H54 (cell line): ENCODE data around the gene GPR15LG.
"Not testable (repeated sequence)": the region's sequence is repeated elsewhere in the genome, so short reads cannot be mapped to it uniquely, and the experiment has no call there.

Experiments used
- DNase-seq: peaks from one replicate; pipeline ENCODE4 v3.0.0; 2011; ENCODE audit warnings: low spot score, mixed read lengths; ENCODE audit not compliant: insufficient read length
- FAIRE-seq: peaks from 3 replicates; lab custom pipeline; 2011; peaks lifted over from hg19 to GRCh38; lab: Jason Lieb, UNC
- POLR2A ChIP-seq: IDR thresholded peaks from 2 replicates; pipeline ENCODE4 v1.6.1; 2011; ENCODE audit warnings: low read depth, mild to moderate bottlenecking, low read length

The GPR15LG gene

GRCh38 chr10:84173501-84173929 is at the start of gene GPR15LG:
Gene GPR15LG (plus strand): TSS chr10:84173801. CDS start chr10:84173852, 51 bp downstream.
- DNase-seq (no peak), FAIRE-seq (no peak)
- TF ChIP-seq POLR2A = no peak

- FAIRE-seq, DNase-seq: not testable (repeated sequence)
Observed at GRCh38 chr10:84125910-84126784, 47.5 kb upstream of the GPR15LG start.

- TF ChIP-seq POLR2A = no peak
- FAIRE-seq (no peak), DNase-seq (no peak)
Observed at GRCh38 chr10:84126785-84127167, 46.8 kb upstream of the GPR15LG start.

- FAIRE-seq (peak; percentile 45), DNase-seq (no peak)
- no peak for TF ChIP-seq POLR2A
Observed at GRCh38 chr10:84135836-84136235, 37.8 kb upstream of the GPR15LG start.

GRCh38 chr10:84137811-84138210 is 35.8 kb upstream of the GPR15LG start:
- FAIRE-seq (no peak), DNase-seq (no peak)
- TF ChIP-seq POLR2A = no peak

- TF ChIP-seq POLR2A = no peak
- FAIRE-seq (no peak), DNase-seq (no peak)
Observed at GRCh38 chr10:84138478-84139125, 35.0 kb upstream of the GPR15LG start.

DNA sequence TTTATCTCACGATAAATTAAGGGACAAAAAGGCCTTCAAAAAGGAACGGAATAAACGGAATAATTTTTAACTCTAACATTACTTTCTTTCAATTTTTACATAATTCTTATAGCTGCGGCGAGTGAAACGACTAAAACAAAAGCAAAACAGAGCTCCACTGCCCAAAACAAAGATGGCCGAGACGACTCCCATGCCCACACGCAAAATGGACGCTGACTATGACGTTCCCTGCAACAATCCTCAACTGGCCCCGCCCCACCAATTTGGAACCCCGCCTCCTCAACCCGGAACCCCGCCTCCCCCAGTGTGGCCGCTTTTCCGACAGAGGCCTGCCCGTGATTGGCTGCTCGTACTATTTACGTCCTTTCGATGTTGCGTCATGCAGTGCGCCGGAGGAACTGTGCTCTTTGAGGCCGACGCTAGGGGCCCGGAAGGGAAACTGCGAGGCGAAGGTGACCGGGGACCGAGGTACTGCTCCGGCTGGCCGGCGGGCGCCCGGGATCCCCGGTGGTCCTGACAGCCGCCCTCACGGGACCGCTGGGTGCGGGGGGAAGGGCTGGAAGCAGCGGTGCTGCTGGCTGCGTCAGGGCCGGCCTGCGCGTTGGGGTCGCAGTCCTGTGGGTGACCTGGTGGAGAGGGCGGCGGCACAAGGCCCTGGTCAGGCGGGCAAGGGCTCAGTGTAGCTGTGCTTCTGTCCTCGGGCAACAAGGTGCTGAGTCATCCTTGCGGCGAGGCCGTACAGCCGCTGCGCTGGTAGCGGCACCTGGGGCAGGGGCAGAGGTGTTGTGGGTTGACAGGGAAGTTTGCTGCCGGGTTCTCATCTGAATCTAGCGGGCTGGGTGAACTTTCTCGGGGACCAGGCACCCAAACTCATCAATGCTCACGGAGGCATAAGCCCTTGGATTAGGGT is 34.2 kb upstream of the GPR15LG start, which contains the start of gene GHITM:
Gene GHITM (plus strand): TSS at position 384 of the 910 bp plus-strand sequence. CDS start 1,992 bp downstream, outside the sequence.
- DNase-seq (peak; percentile 85), FAIRE-seq (peak; percentile 100)
- TF ChIP-seq POLR2A = peak; percentile 59

DNA sequence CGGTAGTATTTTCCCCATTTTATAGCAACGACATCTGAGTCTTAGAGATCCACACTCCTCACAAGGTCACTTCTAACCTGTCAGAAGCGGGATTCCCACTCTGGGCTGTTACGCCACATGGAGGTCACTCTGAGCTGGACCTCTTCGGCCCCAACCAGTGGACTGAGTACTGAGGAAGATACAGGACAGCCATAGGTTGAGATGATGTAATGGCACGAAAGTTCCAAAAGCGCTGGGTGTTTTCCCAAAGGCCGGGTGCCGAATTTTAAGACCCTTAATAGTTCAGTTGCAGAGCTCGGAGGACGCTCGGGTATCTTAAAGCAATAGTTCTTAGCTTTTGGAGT is 33.6 kb upstream of the GPR15LG start:
- no peak for TF ChIP-seq POLR2A
- no peak for FAIRE-seq
- DNase-seq = no peak

DNA sequence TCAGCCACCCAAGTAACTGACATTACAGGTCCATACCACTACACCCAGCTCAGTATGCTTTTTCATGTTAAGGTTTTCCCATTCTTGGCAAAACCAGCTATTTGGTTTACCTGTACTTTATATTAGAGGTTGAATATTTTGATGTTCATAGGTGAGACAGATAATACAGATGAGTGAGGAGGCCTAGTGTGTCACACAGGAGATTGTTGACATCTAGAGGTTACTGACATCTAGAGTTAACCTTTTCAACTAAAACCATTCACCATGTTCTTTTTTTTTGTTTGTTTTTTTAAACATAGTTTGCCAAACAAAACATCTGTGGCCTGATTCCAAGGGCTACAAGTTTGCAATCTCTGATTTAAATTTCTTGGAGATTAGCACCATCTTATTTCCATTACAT is 26.3 kb upstream of the GPR15LG start:
- FAIRE-seq (no peak), DNase-seq (no peak)
- no peak for TF ChIP-seq POLR2A

DNA sequence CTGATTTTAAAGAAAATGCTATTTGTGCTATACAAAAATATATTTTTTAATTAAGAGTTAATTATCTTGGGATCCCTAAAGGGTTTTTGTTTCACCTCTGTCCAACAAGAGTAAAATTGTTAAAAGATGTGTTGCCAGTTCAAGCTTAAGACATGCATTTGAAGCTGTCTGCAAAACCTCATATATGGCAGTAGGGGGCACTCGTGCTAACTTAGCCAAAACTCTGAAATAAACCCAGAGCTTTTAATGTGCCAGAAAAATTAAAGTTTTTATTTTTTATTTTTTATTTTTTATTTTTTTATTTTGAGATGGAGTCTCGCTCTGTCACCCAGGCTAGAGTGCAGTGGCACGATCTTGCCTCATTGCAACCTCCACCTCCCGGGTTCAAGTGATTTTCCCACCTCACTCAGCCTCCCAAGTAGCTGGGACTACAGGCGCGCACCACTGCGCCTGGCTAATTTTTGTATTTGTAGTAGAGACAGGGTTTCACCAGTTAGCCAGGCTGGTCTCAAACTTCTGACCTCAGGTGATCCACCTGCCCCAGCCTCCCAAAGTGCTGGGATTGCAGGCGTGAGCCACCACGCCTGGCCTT is 25.5 kb upstream of the GPR15LG start:
- not testable (repeated sequence) for DNase-seq
- FAIRE-seq = peak; percentile 75

DNA sequence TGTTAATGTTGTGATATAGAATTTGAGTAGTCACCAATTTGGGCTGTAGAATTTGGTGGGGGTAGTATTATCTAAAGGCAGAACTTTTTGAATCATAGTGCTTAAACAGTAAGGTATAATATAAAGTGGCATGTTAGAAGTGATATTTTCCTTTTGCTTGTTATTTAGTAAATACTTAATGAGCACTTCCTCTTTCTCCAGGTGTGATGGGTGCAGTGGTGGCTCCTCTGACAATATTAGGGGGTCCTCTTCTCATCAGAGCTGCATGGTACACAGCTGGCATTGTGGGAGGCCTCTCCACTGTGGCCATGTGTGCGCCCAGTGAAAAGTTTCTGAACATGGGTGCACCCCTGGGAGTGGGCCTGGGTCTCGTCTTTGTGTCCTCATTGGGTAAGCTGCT is 23.7 kb upstream of the GPR15LG start:
- no peak for DNase-seq
- peak; percentile 20 for FAIRE-seq
- no peak for TF ChIP-seq POLR2A

DNA sequence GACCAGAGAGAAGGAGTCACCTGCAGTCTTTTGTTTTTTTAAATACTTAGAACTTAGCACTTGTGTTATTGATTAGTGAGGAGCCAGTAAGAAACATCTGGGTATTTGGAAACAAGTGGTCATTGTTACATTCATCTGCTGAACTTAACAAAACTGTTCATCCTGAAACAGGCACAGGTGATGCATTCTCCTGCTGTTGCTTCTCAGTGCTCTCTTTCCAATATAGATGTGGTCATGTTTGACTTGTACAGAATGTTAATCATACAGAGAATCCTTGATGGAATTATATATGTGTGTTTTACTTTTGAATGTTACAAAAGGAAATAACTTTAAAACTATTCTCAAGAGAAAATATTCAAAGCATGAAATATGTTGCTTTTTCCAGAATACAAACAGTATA is 20.8 kb upstream of the GPR15LG start:
- DNase-seq = no peak
- TF ChIP-seq POLR2A = no peak
- peak; percentile 30 for FAIRE-seq

DNA sequence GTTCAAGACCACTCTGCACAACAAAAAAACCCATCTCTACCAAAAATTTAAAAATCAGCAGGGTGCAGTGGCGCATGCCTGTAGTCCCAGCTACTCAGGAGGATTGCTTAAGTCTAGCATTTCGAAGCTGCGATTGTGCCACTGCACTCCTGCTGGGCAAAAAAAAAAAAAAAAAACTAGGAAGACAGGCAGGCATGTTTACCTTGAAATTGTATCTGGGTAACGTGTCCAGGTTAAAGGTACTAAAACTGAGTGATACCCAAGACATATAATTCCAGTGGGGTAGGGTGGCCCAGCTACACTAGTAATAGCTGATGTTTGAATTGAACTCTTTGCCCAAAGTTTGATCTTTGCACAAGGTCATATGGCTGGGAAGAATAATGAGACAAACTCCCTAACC is 18.1 kb upstream of the GPR15LG start:
- FAIRE-seq (no peak), DNase-seq (no peak)
- no peak for TF ChIP-seq POLR2A
